HEK293 (cell line): Measurements from ENCODE around the gene HSPB6.

ENCODE experiments used
- BCL11A ChIP-seq: fragments of 450-650 bp; formaldehyde crosslinking; IDR thresholded peaks from 2 replicates; pipeline ENCODE4 v1.5.1; 2016; ENCODE audit warnings: low read depth, missing biosample characterization, missing genetic modification characterization
- FEZF1 ChIP-seq: fragments of 450-650 bp; formaldehyde crosslinking; IDR thresholded peaks from 2 replicates; pipeline ENCODE4 v1.5.1; 2016; ENCODE audit warnings: missing biosample characterization, missing genetic modification characterization
- HOXC10 ChIP-seq: sonication (generic); formaldehyde crosslinking; IDR thresholded peaks from 2 replicates; pipeline ENCODE4 v1.8.1; 2023; ENCODE audit warnings: mild to moderate bottlenecking, missing genetic modification reagents
- HOXD13 ChIP-seq: sonication (generic); formaldehyde crosslinking; IDR thresholded peaks from 2 replicates; pipeline ENCODE4 v1.8.0; 2022; ENCODE audit warnings: missing genetic modification reagents, borderline replicate concordance
- KLF16 ChIP-seq: fragments of 450-650 bp; formaldehyde crosslinking; IDR thresholded peaks from 2 replicates; pipeline ENCODE4 v1.5.1; 2017; ENCODE audit warnings: missing biosample characterization, missing genetic modification characterization
- KLF7 ChIP-seq: fragments of 450-650 bp; formaldehyde crosslinking; IDR thresholded peaks from 2 replicates; pipeline ENCODE4 v1.5.1; 2016; ENCODE audit warnings: missing biosample characterization, missing genetic modification characterization, borderline replicate concordance
- MZF1 ChIP-seq: fragments of 450-650 bp; formaldehyde crosslinking; IDR thresholded peaks from 2 replicates; pipeline ENCODE4 v1.5.1; 2017; ENCODE audit warnings: missing biosample characterization, missing genetic modification characterization, borderline replicate concordance
- RBAK ChIP-seq: fragments of 450-650 bp; formaldehyde crosslinking; IDR thresholded peaks from 2 replicates; pipeline ENCODE4 v1.5.1; 2016; ENCODE audit warnings: missing biosample characterization, missing genetic modification characterization
- REST ChIP-seq: fragments of 450-650 bp; formaldehyde crosslinking; IDR thresholded peaks from 2 replicates; pipeline ENCODE4 v1.5.1; 2016; ENCODE audit warnings: missing biosample characterization, missing genetic modification characterization
- SETDB1 ChIP-seq: IDR thresholded peaks from one replicate; pipeline ENCODE4 v1.6.1; 2017; ENCODE audit warnings: mild to moderate bottlenecking, low read length, moderate library complexity, mixed read lengths; ENCODE audit not compliant: insufficient read length
- SP2 ChIP-seq: fragments of 450-650 bp; formaldehyde crosslinking; IDR thresholded peaks from 2 replicates; pipeline ENCODE4 v1.5.1; 2016; ENCODE audit warnings: missing biosample characterization, missing genetic modification characterization
- ZBTB48 ChIP-seq: fragments of 450-650 bp; formaldehyde crosslinking; IDR thresholded peaks from 2 replicates; pipeline ENCODE4 v1.5.1; 2016; ENCODE audit warnings: missing biosample characterization, missing genetic modification characterization
- ZNF140 ChIP-seq: fragments of 450-650 bp; formaldehyde crosslinking; IDR thresholded peaks from 2 replicates; pipeline ENCODE4 v1.5.1; 2016; ENCODE audit warnings: missing biosample characterization, missing genetic modification characterization
- ZNF169 ChIP-seq: fragments of 450-650 bp; formaldehyde crosslinking; IDR thresholded peaks from 2 replicates; pipeline ENCODE4 v1.5.1; 2016; ENCODE audit warnings: missing biosample characterization, missing genetic modification characterization
- ZNF19 ChIP-seq: fragments of 450-650 bp; formaldehyde crosslinking; IDR thresholded peaks from 2 replicates; pipeline ENCODE4; 2016; ENCODE audit warnings: missing biosample characterization, missing genetic modification characterization, low read depth
- ZNF239 ChIP-seq: fragments of 450-650 bp; formaldehyde crosslinking; IDR thresholded peaks from 2 replicates; pipeline ENCODE4 v1.5.1; 2016; ENCODE audit warnings: missing biosample characterization, missing genetic modification characterization
- ZNF24 ChIP-seq: fragments of 450-650 bp; formaldehyde crosslinking; IDR thresholded peaks from 2 replicates; pipeline ENCODE4 v1.5.1; 2016; ENCODE audit warnings: missing biosample characterization, missing genetic modification characterization
- ZNF362 ChIP-seq: fragments of 450-650 bp; formaldehyde crosslinking; IDR thresholded peaks from 2 replicates; pipeline ENCODE4 v1.5.1; 2016; ENCODE audit warnings: missing biosample characterization, missing genetic modification characterization
- ZNF473 ChIP-seq: fragments of 450-650 bp; formaldehyde crosslinking; IDR thresholded peaks from 2 replicates; pipeline ENCODE4 v1.5.1; 2017; ENCODE audit warnings: missing biosample characterization, missing genetic modification characterization
- ZNF488 ChIP-seq: fragments of 450-650 bp; formaldehyde crosslinking; IDR thresholded peaks from 2 replicates; pipeline ENCODE4 v1.5.1; 2016; ENCODE audit warnings: missing biosample characterization, missing genetic modification characterization
- ZNF548 ChIP-seq: fragments of 450-650 bp; formaldehyde crosslinking; IDR thresholded peaks from 2 replicates; pipeline ENCODE4 v1.5.1; 2016; ENCODE audit warnings: missing biosample characterization, missing genetic modification characterization
- ZNF560 ChIP-seq: fragments of 450-650 bp; formaldehyde crosslinking; IDR thresholded peaks from 2 replicates; pipeline ENCODE4 v1.5.1; 2017; ENCODE audit warnings: missing biosample characterization, missing genetic modification characterization, borderline replicate concordance
- ZNF580 ChIP-seq: fragments of 450-650 bp; formaldehyde crosslinking; IDR thresholded peaks from 2 replicates; pipeline ENCODE4 v1.5.1; 2016; ENCODE audit warnings: missing biosample characterization, missing genetic modification characterization
- ZNF621 ChIP-seq: fragments of 450-650 bp; formaldehyde crosslinking; IDR thresholded peaks from 2 replicates; pipeline ENCODE4 v1.5.1; 2017; ENCODE audit warnings: missing biosample characterization, missing genetic modification characterization
- ZNF645 ChIP-seq: fragments of 450-650 bp; formaldehyde crosslinking; IDR thresholded peaks from 2 replicates; pipeline ENCODE4; 2016; ENCODE audit warnings: missing biosample characterization, missing genetic modification characterization
- ZNF658 ChIP-seq: fragments of 450-650 bp; formaldehyde crosslinking; IDR thresholded peaks from 2 replicates; pipeline ENCODE4; 2016; ENCODE audit warnings: missing biosample characterization, missing genetic modification characterization
- ZNF677 ChIP-seq: fragments of 450-650 bp; IDR thresholded peaks from 2 replicates; pipeline ENCODE4 v1.5.0; 2018; ENCODE audit warnings: missing biosample characterization, mild to moderate bottlenecking, missing genetic modification characterization, moderate library complexity
- ZNF76 ChIP-seq: fragments of 450-650 bp; formaldehyde crosslinking; IDR thresholded peaks from 2 replicates; pipeline ENCODE4; 2016; ENCODE audit warnings: low read depth, missing biosample characterization, missing genetic modification characterization, borderline replicate concordance
- ZNF768 ChIP-seq: fragments of 450-650 bp; formaldehyde crosslinking; IDR thresholded peaks from 2 replicates; pipeline ENCODE4 v1.5.1; 2018; ENCODE audit warnings: missing biosample characterization, mild to moderate bottlenecking, missing genetic modification characterization
- ZSCAN5A ChIP-seq: fragments of 450-650 bp; formaldehyde crosslinking; IDR thresholded peaks from 2 replicates; pipeline ENCODE4 v1.5.1; 2016; ENCODE audit warnings: missing biosample characterization, missing genetic modification characterization

HSPB6 gene

GRCh38 chr19:35716801-35717664 is 39.8 kb downstream of the HSPB6 start (continued):
- no peak for TF ChIP-seq ZNF19 (tag by site-specific recombination)
- no peak for TF ChIP-seq ZNF169 (tag by site-specific recombination)
- no peak for TF ChIP-seq SETDB1
- TF ChIP-seq HOXC10 (CRISPR knock-in tag): no peak
- TF ChIP-seq FEZF1 (tag by site-specific recombination): no peak
- TF ChIP-seq ZNF621 (tag by site-specific recombination): no peak
- TF ChIP-seq ZNF239 (tag by site-specific recombination): peak; percentile 68; the same call in 1 of the 2 replicates
- TF ChIP-seq ZNF768 (tag by site-specific recombination): no peak
- no peak for TF ChIP-seq RBAK
- peak; percentile 68 for TF ChIP-seq ZSCAN5A
- peak; percentile 66; the same call in 1 of the 2 replicates for TF ChIP-seq ZNF645 (tag by site-specific recombination)
- 0 out of 2 replicates have a peak, but pooled peaks have one; percentile 2 for TF ChIP-seq ZNF677 (tag by site-specific recombination)
- no peak for TF ChIP-seq ZNF658 (tag by site-specific recombination)
- peak; percentile 94 for TF ChIP-seq REST
- peak; percentile 92; the same call in 1 of the 2 replicates for TF ChIP-seq ZNF580
- peak; percentile 88 for TF ChIP-seq KLF7 (tag by site-specific recombination)
- TF ChIP-seq ZNF488 (tag by site-specific recombination): peak; percentile 40; the same call in 1 of the 2 replicates
- no peak for TF ChIP-seq ZNF362
- TF ChIP-seq ZNF76 (tag by site-specific recombination): peak; percentile 100
- TF ChIP-seq ZNF548 (tag by site-specific recombination): no peak
- TF ChIP-seq ZBTB48 (tag by site-specific recombination): peak; percentile 82
- TF ChIP-seq HOXD13 (CRISPR knock-in tag): no peak
- TF ChIP-seq MZF1 (tag by site-specific recombination): no peak
- TF ChIP-seq ZNF560: no peak
- peak; percentile 95 for TF ChIP-seq BCL11A (tag by site-specific recombination)
- peak; percentile 96 for TF ChIP-seq KLF16 (tag by site-specific recombination)
- no peak for TF ChIP-seq ZNF140 (tag by site-specific recombination)
- peak; percentile 72 for TF ChIP-seq SP2 (tag by site-specific recombination)
- TF ChIP-seq ZNF473 (tag by site-specific recombination): no peak
- TF ChIP-seq ZNF24 (tag by site-specific recombination): peak; percentile 86
